OCI-LY1 (cell line): ENCODE data around the gene SOWAHD.

Source experiments
- H2AFZ ChIP-seq: fragments of 200-600 bp; sonication (generic), shearing (Covaris generic); 2 replicates; pipeline ENCODE4 v1.6.0; 2014; ENCODE audit warnings: antibody characterized with exemption, mild to moderate bottlenecking, low read length
- H3F3A ChIP-seq: fragments of 200-600 bp; sonication (generic), shearing (Covaris generic); 2 replicates; pipeline ENCODE4 v1.6.0; 2014; ENCODE audit warnings: mild to moderate bottlenecking, antibody characterized with exemption, low read length, moderate library complexity; ENCODE audit not compliant: insufficient read depth
- H3K27ac ChIP-seq: fragments of 200-600 bp; sonication (generic); 2 replicates; pipeline ENCODE4 v1.5.1; 2014; ENCODE audit warnings: low read length, mixed run types, mild to moderate bottlenecking, low read depth; ENCODE audit not compliant: poor library complexity, severe bottlenecking
- H3K27me3 ChIP-seq: fragments of 200-600 bp; sonication (generic); 2 replicates; pipeline ENCODE4 v1.6.0; 2014; ENCODE audit warnings: antibody characterized with exemption, mild to moderate bottlenecking, low read length, moderate library complexity; ENCODE audit not compliant: insufficient read depth
- H3K36me3 ChIP-seq: fragments of 200-600 bp; sonication (generic); 2 replicates; pipeline ENCODE4 v1.6.1; 2014; ENCODE audit warnings: mild to moderate bottlenecking, antibody characterized with exemption, low read length, moderate library complexity, mixed read lengths; ENCODE audit not compliant: insufficient read depth
- H3K4me1 ChIP-seq: fragments of 200-600 bp; sonication (generic); 2 replicates; pipeline ENCODE4 v1.5.1; 2014; ENCODE audit warnings: mild to moderate bottlenecking, low read length, moderate library complexity; ENCODE audit not compliant: insufficient read depth, severe bottlenecking
- H3K4me2 ChIP-seq: fragments of 200-600 bp; sonication (generic), shearing (Covaris generic); 2 replicates; pipeline ENCODE4 v1.6.1; 2014; ENCODE audit warnings: low read length
- H3K4me3 ChIP-seq: fragments of 200-600 bp; sonication (generic); 2 replicates; pipeline ENCODE4 v1.5.1; 2014; ENCODE audit warnings: low read length, low read depth, mild to moderate bottlenecking, mixed read lengths; ENCODE audit not compliant: poor library complexity, severe bottlenecking
- H3K79me2 ChIP-seq: fragments of 200-600 bp; shearing (Covaris generic); 2 replicates; pipeline ENCODE4 v1.6.1; 2016; ENCODE audit warnings: mixed run types, low read length, mixed read lengths; ENCODE audit not compliant: insufficient read depth
- H3K9ac ChIP-seq: fragments of 200-600 bp; sonication (generic), shearing (Covaris generic); 2 replicates; pipeline ENCODE4 v1.6.1; 2014; ENCODE audit warnings: mild to moderate bottlenecking, low read length, mixed read lengths
- H3K9me2 ChIP-seq: fragments of 200-600 bp; sonication (generic), shearing (Covaris generic); 2 replicates; pipeline ENCODE4 v1.6.1; 2014; ENCODE audit warnings: low read depth, mild to moderate bottlenecking, low read length, mixed read lengths
- H3K9me3 ChIP-seq: fragments of 200-600 bp; shearing (Covaris generic); 2 replicates; pipeline ENCODE4 v1.6.1; 2014; ENCODE audit warnings: low read length, mixed read lengths
- H4K20me1 ChIP-seq: fragments of 200-600 bp; sonication (generic), shearing (Covaris generic); 2 replicates; pipeline ENCODE4 v1.6.0; 2016; ENCODE audit warnings: mild to moderate bottlenecking, low read length; ENCODE audit not compliant: insufficient read depth
- CTCF ChIP-seq: fragments of 200-600 bp; sonication (generic), shearing (Covaris generic); IDR thresholded peaks from 2 replicates; pipeline ENCODE4 v1.5.1; 2017; ENCODE audit warnings: mild to moderate bottlenecking, antibody characterized with exemption, low read length, moderate library complexity, mixed read lengths
- EZH2 ChIP-seq: fragments of 200-600 bp; sonication (generic), shearing (Covaris generic); IDR thresholded peaks from 2 replicates; pipeline ENCODE4 v1.8.0; 2017; ENCODE audit warnings: borderline replicate concordance, mixed run types, mild to moderate bottlenecking, antibody characterized with exemption, low read length, moderate library complexity, mixed read lengths

The SOWAHD gene

GRCh38 chrX:119775517-119776238, 17.3 kb downstream of the SOWAHD start:
- TF ChIP-seq CTCF: no peak
- TF ChIP-seq EZH2: no peak
- no peaks in the 10 kb centered on the region for H3K9me2 ChIP-seq
- no peaks in the 10 kb centered on the region for H3K27me3 ChIP-seq
- no peaks in the 10 kb centered on the region for H3K79me2 ChIP-seq
- peak overlapping the region; percentile 55 for H3K4me2 ChIP-seq
- H3K27ac ChIP-seq: peak overlapping the region; percentile 80
- H3K36me3 ChIP-seq: peaks cover under 1% of the 10 kb centered on the region; the same call in 1 of the 2 replicates
- no peaks in the 10 kb centered on the region for H3F3A ChIP-seq
- no peak overlapping the region for H2AFZ ChIP-seq
- H3K4me3 ChIP-seq: peak overlapping the region; percentile 33
- no peaks in the 10 kb centered on the region for H4K20me1 ChIP-seq
- no peaks in the 10 kb centered on the region for H3K9me3 ChIP-seq
- H3K9ac ChIP-seq: peak overlapping the region; percentile 58
- H3K4me1 ChIP-seq: peaks cover 15% of the 10 kb centered on the region

- Histone ChIP-seq H4K20me1 (no peaks in the 10 kb centered on the region), H3K4me3 (no peak overlapping the region), H3K27me3 (no peaks in the 10 kb centered on the region), H3K4me2 (no peak overlapping the region), H3K27ac (no peak overlapping the region), H2AFZ (no peak overlapping the region), H3K9me2 (no peaks in the 10 kb centered on the region), H3K4me1 (peaks cover 15% of the 10 kb centered on the region), H3K79me2 (no peaks in the 10 kb centered on the region), H3K9me3 (no peaks in the 10 kb centered on the region), H3K36me3 (peaks cover 24% of the 10 kb centered on the region; the same call in 1 of the 2 replicates), H3F3A (no peaks in the 10 kb centered on the region), H3K9ac (no peak overlapping the region)
- no peak for TF ChIP-seq CTCF
- TF ChIP-seq EZH2: no peak
Measured at GRCh38 chrX:119778829-119779228, 20.4 kb downstream of the SOWAHD start.

- Histone ChIP-seq H3K79me2 (peaks cover 3% of the 10 kb centered on the region; the same call in 1 of the 2 replicates), H3F3A (no peaks in the 10 kb centered on the region), H3K9me3 (no peaks in the 10 kb centered on the region), H2AFZ (no peak overlapping the region), H3K9ac (no peak overlapping the region), H3K4me2 (no peak overlapping the region), H3K27me3 (no peaks in the 10 kb centered on the region), H3K4me1 (peaks cover 6% of the 10 kb centered on the region), H3K9me2 (no peaks in the 10 kb centered on the region), H4K20me1 (no peaks in the 10 kb centered on the region), H3K27ac (no peak overlapping the region), H3K36me3 (peaks cover 62% of the 10 kb centered on the region), H3K4me3 (no peak overlapping the region)
- TF ChIP-seq EZH2 (no peak), CTCF (no peak)
Measured at GRCh38 chrX:119783026-119783425, 24.6 kb downstream of the SOWAHD start.
